Stimulated activated naive CD4-positive, alpha-beta T cell (primary cell): ENCODE results near the gene DSG2.
"Not testable (repeated sequence)": the region's sequence is repeated elsewhere in the genome, so short reads cannot be mapped to it uniquely, and the experiment has no call there.

Experiments
- DNase-seq, 6 experiments: peaks; one replicate each; lab custom pipeline; 2025; lab: John Stamatoyannopoulos, UW

DSG2 gene

DNA sequence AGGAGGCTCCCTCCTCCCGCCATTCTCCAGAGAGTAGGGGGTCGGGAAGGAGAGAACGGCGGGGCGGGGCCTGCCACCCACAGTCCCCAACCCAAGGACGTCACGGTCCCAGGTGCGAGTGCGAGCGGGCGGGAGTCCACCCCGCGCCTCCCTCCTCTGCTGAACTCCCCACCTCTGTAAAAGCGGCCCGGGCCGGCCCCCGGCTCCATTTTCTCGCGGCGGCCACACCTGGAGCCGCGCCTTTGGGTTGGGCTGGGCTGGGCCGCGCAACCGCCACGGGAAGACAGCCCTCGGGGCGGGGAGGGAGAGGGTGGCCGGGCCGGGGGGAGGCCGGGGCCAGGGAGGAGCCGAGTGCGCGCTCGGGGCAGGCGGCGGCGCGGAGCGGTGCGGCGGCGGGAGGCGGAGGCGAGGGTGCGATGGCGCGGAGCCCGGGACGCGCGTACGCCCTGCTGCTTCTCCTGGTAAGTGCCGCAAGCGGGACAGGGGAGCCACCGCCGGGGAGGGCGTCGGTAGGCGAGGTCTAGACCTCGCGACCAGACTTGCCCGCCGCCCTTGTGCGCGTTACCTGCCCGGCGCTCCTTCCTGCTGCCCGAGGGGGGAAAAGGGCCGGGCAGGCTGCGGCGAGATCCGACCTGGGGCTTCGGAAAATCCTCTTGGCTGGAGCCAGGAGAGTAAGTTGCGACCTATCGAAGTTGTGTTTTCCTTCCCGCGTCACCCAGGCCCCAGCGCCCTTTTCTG, at the start of gene DSG2:
DSG2 (plus strand) TSS at position 342 of the 738 bp plus-strand sequence; CDS start at position 417, 75 bp downstream.
- peak in 2 of 6 experiments; percentile 3 to 14 for DNase-seq

DNA sequence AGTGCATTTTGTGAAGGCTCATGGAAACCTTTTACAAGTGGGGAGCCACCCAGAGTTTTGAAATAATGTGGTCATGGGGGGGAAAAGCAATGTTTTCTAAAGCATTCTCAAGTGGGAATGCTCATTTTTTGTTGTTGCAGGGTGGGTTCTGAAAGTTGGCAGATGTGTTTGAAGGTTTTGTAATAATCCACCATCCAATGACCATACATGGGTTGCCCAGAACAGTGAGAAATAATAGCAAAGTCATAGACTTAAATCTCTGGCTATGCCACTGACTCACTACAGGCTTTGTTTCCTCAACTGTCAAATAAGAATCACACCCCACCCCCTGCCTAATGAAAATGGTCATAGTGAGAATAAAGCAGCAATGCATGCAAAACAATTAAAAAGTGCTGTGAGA, 47.6 kb upstream of the DSG2 start:
- no peak for DNase-seq

DNA sequence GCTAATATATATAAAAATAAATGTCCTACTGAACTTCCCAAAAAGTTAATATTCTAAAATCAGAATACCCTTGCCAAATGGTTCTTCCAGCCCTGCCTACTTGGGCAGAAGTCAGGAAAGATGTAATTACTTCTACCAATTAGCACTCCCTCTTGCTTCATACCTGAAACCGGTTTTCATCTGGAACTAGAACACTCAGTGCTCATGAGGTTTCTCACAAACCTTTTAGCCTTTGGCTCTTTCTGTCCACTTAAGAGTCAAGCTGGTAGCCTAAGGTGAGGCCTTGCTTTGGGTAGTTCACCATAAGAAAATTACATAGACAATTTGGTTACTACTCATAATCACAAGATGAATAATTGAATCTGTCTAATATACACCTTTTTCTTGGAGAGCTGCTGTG, 46.4 kb upstream of the DSG2 start:
- DNase-seq, result no peak

DNA sequence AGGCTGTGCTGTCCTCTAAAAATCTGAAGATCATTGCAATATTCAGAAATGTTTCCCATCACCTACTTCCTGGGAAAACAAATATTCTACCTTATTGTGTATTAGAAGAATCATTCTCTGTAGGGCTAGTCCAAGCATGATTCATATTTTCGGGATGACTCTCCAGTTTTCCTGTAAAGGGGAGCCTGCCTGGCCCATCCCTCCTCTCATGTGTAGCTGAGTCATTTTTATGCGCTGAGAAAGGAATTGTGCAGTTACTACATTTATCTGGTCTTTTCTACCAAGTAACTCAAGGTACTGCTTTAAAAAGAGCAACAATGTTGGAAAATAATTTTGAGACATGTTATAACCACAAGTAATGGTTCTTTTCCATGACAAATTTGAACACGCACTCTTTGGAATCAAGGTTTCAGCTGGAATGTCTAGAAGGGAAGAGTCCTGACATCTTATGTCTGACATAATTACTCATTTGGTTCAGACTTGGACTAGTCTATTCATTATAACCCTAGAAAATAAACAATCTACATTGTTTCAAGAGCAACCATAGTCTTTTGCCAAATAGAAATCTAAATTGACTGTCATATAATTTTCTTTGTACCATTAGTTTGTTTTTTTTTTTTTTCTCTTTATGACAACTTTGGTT, 43.8 kb upstream of the DSG2 start:
- no peak for DNase-seq

DNA sequence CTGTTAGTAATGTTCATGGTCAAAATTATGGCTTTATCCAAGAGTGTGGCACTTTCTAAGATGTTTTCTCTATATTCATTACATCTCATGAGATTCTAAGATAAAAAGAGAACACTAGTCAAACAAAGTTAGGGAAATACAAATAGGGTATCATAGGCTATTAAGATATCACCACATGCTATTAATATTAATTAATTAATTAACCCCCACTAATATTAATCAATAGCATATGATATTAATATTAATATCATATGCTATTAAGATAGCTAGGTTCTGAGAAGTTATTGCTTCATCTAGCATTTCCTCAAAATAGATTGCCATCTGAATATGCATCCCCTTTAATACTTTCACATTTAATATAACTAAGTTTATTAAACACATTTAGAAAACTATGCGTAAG, 28.3 kb upstream of the DSG2 start:
- no peak for DNase-seq

DNA sequence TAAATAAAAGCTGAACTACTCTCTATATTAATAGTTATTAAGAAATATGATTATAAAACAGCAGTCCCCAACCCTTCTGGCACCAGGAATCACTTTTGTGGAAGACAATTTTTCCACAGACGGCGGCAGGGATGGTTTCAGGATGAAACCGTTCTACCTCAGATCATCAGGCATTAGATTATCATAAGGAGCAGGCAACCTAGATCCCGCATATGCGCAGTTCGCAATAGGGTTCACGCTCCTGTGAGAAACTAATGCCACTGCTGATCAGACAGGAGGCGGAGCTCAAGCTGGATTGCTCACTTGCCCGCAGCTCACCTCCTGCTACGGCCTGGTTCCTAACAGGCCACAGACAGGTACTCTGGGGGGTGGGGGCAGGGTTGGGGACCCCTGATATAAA, 19.3 kb upstream of the DSG2 start:
- DNase-seq, result no peak

DNA sequence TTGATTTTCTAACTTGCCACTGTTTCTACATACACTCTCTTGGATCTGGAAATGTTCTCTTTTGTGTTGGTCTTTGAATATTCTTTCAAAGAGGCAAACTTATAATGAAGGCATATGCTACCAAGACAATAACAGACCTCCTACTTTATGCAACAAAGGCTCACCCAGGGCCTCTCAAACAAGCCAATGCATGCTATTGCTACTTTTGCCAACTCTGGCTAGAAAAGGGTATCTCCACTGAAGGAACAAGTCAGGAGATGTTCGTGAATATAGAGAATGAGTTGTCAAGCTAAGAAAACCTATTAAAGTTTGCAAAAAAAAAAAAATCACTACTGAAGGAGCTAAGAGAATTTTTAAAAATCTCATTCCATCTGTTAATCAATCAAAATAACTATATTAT, 15.9 kb upstream of the DSG2 start:
- DNase-seq, result no peak

DNA sequence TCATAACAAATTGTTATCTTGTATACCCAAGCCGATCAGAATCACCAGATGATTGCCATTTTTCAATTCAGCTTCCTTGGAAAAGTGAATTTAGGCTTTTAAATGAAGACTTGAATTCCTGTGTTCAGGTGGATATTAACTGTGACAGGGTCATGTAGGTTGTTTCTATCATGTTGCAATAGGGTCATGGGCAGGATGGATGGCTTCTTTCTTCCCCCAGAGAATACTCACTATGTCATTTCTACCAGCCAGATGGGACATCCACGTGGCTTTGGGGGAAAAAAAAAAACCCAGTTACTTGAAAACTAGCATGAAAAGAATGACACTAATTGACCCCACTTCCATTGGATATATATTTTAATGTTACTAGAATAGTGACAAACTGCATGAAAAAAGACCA, 14.6 kb upstream of the DSG2 start:
- DNase-seq, result no peak

DNA sequence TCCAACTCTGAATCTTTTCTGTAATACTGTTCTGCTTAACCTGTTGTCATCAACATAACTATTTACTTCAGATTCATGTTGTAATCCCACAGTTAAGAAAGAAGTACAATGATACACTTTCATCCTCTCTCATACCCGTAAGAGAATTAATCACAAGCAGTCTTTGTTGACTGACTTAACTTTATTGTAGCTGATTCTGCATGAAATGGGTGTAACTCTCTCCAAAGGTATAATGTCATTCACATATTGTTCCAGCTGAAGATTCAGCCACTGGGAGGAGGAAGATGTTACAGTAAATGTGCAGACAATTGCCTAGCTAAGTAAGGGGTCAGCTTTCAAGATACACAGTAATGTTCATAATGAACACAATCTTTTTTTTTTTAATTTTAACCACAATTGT, 13.5 kb upstream of the DSG2 start:
- no peak for DNase-seq

DNA sequence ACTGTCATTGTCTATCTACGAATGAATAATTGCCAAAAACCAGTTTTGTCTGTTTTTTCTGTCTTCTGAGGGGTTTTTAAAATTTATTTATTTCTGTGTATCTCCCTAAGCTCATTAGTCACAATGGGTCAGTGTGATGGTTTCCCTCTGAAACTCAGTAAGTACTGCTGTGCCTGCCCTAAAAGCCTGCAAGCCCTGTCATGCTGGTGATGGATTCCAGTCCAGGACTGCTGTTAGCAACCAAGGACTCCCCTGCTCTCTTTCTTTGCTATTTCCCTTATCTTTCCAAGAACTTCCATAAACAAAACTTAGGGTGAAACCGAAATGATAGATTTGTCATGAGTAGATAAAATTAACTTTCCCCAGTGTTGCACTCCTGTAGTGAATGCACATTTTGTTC, 11.8 kb upstream of the DSG2 start:
- DNase-seq, result no peak

DNA sequence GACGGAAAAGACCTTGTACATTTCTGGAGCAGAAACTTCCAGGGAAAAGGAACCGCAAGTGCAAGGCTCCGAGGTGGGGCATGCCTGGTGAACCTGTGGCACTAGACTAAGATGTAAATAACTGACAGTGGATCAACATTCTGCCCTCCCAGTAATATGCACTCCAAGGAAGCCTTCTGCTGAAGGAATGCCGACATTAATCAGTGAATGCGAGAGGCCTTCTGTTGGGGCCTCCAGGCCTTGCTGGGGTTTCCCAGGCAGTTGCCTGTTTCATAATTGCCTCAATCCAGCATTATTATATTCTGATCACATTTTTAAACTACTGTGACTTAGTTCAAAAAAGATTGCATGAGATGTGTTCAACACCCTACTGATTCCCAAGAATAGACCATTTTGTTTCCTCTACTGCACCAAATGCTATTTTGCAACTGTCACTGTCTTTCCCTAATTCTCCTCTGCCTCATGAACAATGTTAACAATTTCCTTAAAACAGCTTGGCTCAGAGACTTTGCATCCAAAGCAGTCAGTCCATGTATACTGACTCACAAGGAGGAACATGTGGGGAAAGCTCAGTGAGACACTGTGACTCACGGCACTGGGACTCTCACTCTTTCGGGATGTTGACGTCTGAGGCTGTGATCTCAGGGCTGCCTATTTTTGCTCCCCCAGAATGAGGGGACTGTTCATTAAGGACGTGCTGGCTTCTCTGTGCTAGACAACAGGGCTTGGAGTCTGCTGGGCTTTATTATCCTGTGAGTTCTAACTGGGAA, 10.5 kb upstream of the DSG2 start:
- DNase-seq, result no peak

DNA sequence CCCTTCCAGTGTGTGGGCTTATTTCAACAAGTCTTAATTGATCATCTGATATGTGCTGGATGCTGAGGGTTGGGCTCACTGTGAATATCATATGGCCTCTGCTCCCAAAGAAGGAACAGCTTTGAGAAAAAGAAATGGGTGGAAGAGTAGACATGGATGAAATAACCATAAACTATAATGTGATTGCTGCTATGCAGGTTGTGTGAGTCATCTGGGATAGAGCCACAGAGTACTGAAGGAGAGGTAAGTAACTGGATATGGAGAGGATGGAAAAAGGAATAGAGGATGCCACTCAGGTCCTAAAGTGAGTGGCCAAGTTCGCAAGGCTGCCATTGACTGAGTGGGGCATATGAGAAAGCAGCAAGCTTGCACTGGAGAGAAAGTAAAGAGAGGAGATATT, 8.7 kb upstream of the DSG2 start:
- no peak for DNase-seq

DNA sequence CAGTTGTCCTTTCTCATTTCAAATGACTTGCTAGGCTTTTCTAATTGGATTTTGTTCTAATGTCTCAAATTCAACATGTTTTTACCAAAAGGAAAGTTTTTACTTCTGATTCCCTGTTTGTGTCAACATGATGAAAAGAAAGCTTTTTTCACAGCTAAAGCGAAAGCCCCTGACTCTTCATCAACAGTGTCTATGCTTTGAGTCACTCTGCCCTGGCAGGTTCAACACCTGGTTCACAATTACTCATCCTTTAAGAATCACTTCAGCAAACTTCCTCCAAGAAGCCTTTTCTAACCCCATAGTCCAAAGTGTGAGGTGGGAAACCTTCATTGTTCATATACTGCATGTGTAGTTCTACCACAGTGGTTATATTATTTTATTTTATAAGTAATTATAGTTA, 7.6 kb upstream of the DSG2 start:
- DNase-seq, result no peak

DNA sequence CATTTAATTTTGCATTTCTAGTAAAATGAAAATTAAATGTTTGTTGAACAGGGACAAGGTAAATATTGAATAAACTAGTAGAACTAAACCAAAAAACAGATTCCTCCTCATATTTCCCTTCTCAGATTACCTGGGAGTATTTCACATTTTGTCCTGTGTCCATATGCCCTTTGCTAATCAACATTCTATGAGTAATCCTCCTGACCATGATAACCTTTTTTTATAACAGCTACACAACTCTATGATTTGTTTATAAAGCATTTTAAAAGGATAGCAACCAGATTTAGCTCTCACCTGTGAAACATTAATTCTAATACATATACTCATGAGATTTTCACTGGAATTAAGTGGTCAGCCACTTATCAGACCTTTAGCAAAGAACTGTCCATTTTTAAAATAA, 7.1 kb upstream of the DSG2 start:
- no peak for DNase-seq

DNA sequence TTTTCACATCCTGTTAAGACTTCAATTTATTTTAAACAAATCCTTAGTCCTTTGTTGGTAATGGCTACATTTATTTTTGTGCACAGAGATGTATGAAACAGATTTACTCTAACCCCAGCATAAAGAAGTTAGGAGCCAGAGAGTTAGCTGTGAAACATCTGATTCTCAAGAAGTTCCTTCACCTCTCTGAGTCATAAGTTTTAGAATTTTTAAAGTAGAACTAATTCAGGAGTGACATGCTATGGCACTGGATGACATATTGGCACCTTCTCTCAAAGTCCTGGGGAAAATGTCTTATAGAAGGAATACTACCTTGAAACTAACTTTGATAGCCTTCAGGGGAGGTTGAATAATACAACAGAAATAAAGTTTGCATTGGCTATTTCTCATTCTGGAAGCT, 6.4 kb upstream of the DSG2 start:
- DNase-seq, result no peak

DNA sequence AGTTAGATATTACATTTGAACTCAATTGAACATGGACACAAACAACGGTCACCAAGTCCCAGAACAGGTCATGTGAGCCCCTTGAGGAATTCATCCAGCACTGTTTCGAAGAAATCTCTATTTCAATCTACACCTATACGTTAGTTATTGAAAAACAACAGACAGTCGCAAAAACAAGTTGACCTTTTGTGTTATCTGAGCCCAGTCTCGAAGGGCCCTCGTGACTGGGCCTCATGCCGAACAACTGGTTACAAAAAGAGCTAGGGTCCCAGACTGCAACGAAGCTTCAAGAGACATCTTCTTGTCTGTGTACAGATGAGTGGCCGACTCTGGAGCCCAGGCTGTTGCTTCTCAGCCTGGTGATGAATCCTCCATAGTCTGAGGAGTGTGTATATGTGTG, 5.3 kb upstream of the DSG2 start:
- no peak for DNase-seq

DNA sequence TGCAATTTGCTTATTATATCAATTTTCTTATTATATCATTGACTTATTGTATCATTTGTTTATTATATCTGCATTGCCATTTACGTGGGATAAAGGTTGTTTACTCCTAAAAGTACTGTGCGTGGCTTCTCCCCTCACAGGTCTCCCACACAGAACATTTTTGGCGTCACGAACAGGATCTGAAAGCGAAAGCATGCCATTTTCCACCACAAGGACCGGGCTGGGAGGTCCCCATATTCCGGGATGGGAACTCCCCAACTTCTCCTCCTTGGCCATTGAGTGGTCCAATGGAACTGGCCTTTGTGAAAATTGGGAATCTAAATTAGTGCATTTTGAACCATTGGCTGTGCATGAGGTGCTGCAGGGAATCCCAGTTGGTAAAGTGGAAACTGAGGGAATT, 4.8 kb upstream of the DSG2 start:
- DNase-seq, result no peak

DNA sequence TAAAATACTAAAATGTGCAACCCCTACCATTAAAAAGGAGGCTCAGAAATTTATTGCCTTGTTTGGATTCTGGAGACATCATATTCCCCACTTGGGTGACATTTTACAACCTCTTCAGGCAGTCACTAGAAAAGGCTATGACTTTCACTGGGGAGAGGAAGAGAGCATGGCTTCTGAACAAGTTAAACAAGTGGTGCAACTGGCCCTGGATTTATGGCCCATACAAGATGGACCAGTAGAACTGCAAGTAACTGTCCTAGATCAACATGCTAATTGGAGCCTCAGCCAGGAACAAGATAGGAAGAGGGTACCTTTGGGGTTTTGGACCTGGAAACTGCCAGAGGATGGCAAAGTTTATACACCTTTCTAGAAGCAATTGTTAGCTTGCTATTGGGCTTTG, 4.0 kb upstream of the DSG2 start:
- no peak for DNase-seq

DNA sequence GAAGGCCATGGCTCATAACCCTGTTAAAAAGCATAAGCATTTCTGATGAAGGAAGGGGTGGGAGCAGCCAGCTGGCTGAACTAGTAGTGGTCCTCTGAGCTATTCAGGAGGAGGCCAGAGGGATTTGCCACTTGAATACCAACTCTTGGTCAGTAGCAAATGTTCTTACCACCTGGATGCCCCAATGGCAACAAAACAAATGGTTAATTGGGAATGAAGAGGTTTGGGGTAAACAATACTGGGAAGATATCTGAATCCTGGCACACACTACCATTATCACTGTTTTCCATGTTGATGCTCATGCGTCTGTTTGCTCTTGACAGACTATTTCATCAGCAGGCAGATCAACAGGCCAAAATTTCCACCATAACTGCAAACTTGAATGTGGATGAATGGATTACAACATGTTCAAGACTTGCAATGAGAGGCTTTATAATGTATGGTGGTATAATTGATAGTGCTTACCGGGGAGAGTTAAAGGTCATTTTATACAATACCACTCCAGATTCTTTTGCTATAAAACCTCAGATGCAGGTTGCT, 3.2 kb upstream of the DSG2 start:
- not testable (repeated sequence) for DNase-seq

DNA sequence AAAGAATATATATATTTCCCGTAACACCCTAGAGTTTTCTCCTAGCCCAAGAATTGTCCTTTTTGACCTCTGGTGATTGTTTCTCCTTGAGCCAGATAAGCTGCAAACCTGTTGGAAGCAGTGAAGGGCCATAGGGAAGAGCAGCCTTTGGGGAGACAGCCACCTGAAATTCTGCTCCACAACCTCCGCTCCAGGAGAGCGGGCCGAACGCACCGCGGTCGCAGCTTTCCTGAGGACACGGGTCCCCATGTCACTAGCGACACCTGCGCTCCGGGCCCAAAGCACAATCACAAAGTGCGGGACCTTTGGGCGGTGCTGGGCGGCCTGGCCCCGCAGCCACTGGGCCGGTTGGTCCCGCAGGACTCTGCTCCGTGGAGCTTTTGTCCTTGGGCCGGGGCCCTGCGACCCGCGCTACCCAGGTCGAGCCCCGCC, 557 bp upstream of the DSG2 start:
- DNase-seq, result no peak

DNA sequence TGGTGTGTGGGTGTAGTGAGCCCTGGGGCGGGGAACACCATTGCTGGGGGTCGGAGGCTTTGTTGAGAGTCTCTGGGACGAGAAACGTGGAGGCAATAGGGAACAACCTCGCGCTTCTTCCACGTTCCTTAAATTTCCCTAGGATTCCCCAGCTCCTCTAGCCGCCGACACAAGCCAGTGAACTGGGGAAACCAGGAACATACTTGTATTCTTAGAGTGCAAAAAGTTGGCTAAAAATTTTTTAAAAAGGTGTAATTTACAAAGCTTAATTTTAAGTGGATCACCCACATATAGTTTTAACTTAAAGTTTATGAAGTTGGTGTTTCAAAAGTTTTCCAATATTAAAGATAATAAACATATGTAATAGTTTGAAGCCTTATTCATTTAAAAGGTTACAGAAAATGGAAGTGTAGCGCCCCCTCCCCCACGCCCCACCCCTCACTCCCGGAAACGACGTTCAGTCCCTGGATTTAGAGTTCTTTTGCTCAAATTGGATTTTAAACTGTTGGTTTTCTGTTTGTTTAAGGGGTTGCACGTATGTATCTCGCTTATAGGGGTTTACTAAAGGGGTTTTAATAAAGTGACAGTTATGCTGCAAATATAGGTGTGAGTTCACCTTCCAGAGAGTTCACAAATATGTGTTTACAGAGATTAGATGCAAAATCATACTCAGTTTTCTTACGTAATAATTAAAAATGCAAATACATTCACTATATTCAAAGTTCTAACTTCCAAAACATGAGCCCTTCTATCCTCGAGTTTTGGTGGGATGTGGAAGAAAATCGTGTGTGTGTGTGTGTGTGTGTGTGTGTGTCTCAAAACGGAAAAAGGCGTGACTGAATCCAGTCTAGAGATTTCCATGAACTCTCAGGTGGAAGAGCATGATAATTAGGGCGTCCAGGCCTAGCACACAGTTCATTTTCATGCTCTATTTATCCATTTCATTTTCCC, 872 bp downstream of the DSG2 start:
- DNase-seq, result no peak
